Kidney (tissue), 14 donors: Measurements from ENCODE around the gene FLT4. TPM values are rescaled to one million over a fixed set of nuclear protein-coding genes. Genes with fewer than 3 reads are reported as not detected.
"Not testable (repeated sequence)": the region's sequence is repeated elsewhere in the genome, so short reads cannot be mapped to it uniquely, and the experiment has no call there.

Experiments used
- DNase-seq, 5 donors: peaks; one replicate each; pipeline ENCODE4 v3.0.0-alpha.2; 2013 to 2020
- FAIRE-seq: peaks from 2 replicates; lab custom pipeline; 2012; peaks lifted over from hg19 to GRCh38; lab: Jason Lieb, UNC
- H3K27ac ChIP-seq, 2 donors: one replicate each; pipeline ENCODE4 v1.7.0; 2013; ENCODE audit warnings: low read depth in 2 of 2, low read length in 2 of 2, inconsistent platforms in 1 of 2
- H3K27me3 ChIP-seq: one replicate; pipeline ENCODE4 v1.7.1; 2013; ENCODE audit warnings: low read length, inconsistent platforms; ENCODE audit not compliant: control insufficient read depth, insufficient read depth
- H3K36me3 ChIP-seq, 3 donors: one replicate each; pipeline versions ENCODE4 v1.7.0 to v1.7.1; 2013; ENCODE audit warnings: low read length in 3 of 3, control low read depth in 1 of 3, inconsistent platforms in 1 of 3; ENCODE audit not compliant: insufficient read depth in 3 of 3, control insufficient read depth in 2 of 3
- H3K4me1 ChIP-seq, 3 donors: one replicate each; pipeline versions ENCODE4 v1.7.0 to v1.7.1; 2013; ENCODE audit warnings: low read length in 3 of 3, inconsistent platforms in 1 of 3, low read depth in 1 of 3; ENCODE audit not compliant: control insufficient read depth in 2 of 3, insufficient read depth in 2 of 3
- H3K4me3 ChIP-seq, 3 donors: one replicate each; pipeline versions ENCODE4 v1.7.0 to v1.8.1; 2013; ENCODE audit warnings: low read length in 3 of 3, control low read depth in 1 of 3, inconsistent platforms in 1 of 3
- H3K9ac ChIP-seq, 3 donors: one replicate each; pipeline versions ENCODE4 v1.7.0 to v1.7.1; 2013; ENCODE audit warnings: low read length in 3 of 3, control low read depth in 1 of 3, inconsistent platforms in 1 of 3
- H3K9me3 ChIP-seq, 3 donors: one replicate each; pipeline versions ENCODE4 v1.7.0 to v1.7.1; 2013; ENCODE audit warnings: low read length in 3 of 3, control low read depth in 1 of 3, inconsistent platforms in 1 of 3; ENCODE audit not compliant: control insufficient read depth in 2 of 3, insufficient read depth in 1 of 3
- intact Hi-C: fragments of 100-400 bp; cut with DNase I; formaldehyde crosslinking; loops from one replicate; pipeline ENCODE4 v1.11.1; 2022
- polyA plus RNA-seq: library from polyadenylated mRNA; stranded (reverse); fragments of 350-450 nt; fragmentation: Illumina TruSeq; extraction: RNeasy Lipid Tissue Mini Kit (QIAGEN cat#74804); gene quantifications from one replicate; pipeline ENCODE4 v1.2.3, GENCODE V29; 2014; ENCODE audit warnings: low read depth, low replicate concordance; ENCODE audit not compliant: insufficient read depth
- total RNA-seq: library from RNA; stranded (reverse); fragmentation: NEBNext Ultra II Directional; extraction: Animal tissue kit (Norgen Biotek cat#: 25700); gene quantifications from one replicate; pipeline ENCODE4 v1.2.1, GENCODE V29; 2021
- TF ChIP-seq, protein P1 (sequence below): IDR thresholded peaks from 3 replicates; pipeline ENCODE4 v1.5.1; 2012; ENCODE audit warnings: mild to moderate bottlenecking, moderate library complexity, borderline replicate concordance; ENCODE audit not compliant: insufficient read depth; ENCODE audit errors: extremely low read depth
- donor health status: control.
- donor health status: control.
- donor health status: control.
- donor health status: control.
- donor health status: control.
- donor health status: DM: yes; HTN: yes; CAD: no.
- donor health status: Normal renal cell carcinoma (clear cell type).

The FLT4 gene
- total and polyA plus RNA-seq, 2 donors from 2014 or later: 6.9 to 29.4 TPM

DNA sequence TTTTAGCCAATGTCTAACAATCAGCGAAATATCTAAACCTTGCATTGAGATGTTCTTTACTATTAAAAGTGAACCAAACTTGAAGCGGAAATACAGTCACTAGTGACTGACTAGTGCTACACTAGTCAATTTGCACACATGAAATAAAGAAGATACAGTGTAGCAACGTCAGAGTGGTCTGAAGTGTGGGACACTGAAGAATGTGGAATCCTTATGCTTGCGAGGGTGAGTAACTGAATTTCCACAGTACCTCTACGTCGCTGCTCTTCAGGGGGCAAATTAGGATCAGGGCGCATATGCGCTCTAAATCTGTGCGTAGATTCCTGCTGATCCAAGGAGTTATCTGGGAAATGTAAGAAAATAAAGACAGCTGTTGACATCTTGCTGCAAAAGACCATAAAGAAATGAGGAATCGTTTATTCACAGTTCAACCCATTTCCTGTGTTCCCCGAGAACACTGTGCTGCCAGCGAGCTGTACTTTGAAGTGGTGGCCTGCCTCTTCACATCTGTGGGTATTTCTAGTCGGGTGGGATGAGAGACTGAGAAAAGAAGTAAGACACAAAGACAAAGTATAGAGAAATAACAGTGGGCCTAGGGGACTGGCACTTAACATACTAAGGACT is 39.8 kb upstream of the FLT4 start:
- TF ChIP-seq, protein P1, sequence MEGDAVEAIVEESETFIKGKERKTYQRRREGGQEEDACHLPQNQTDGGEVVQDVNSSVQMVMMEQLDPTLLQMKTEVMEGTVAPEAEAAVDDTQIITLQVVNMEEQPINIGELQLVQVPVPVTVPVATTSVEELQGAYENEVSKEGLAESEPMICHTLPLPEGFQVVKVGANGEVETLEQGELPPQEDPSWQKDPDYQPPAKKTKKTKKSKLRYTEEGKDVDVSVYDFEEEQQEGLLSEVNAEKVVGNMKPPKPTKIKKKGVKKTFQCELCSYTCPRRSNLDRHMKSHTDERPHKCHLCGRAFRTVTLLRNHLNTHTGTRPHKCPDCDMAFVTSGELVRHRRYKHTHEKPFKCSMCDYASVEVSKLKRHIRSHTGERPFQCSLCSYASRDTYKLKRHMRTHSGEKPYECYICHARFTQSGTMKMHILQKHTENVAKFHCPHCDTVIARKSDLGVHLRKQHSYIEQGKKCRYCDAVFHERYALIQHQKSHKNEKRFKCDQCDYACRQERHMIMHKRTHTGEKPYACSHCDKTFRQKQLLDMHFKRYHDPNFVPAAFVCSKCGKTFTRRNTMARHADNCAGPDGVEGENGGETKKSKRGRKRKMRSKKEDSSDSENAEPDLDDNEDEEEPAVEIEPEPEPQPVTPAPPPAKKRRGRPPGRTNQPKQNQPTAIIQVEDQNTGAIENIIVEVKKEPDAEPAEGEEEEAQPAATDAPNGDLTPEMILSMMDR: no peak
- H3K9ac ChIP-seq: no peak overlapping the region
- no peak for FAIRE-seq

DNA sequence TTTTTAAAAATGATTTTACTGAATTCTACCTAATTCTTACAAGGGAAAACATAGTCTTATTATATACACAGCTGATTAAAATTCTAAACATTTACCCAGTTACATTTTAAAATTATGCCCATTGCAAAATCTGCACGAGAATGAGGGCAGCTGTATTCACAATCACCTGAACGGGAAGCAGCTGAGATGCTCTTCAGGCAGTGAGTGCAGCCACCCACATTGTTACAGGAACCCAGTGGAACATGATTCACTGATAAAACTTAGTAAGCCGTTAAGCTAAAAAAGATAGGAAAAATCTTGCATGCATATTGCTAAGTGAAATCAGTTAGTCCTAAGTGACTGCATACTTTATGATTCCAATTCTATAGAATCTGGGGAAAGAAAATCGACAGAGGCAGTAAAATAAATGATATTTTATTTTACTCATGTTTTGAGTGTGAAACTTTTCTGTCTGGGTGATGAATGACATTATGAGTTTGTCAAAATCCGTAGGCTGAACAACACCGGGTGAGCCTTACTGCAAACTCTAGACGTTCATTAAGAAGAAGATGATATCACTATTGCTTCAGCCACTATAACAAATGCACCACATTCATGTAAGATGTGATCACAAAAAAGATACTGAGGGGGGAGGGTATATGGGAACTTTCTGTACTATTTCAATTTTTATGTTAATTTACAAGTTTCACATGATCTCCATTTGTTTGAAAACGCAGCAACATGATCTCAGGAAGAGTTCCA is 39.1 kb upstream of the FLT4 start:
- H3K4me3 ChIP-seq: no peak overlapping the region
- no peaks in the 10 kb centered on the region for H3K9me3 ChIP-seq
- intact Hi-C loops: no loop called here
- FAIRE-seq (no peak), DNase-seq (no peak)
- H3K27me3 ChIP-seq: no peaks in the 10 kb centered on the region
- TF ChIP-seq, protein P1: no peak
- H3K9ac ChIP-seq: no peak overlapping the region
- H3K4me1 ChIP-seq: no peaks in the 10 kb centered on the region
- no peak overlapping the region for H3K27ac ChIP-seq
- H3K36me3 ChIP-seq: no peaks in the 10 kb centered on the region

More for the DNA sequence above, 39.8 kb upstream of the FLT4 start:
- Histone ChIP-seq H3K4me1 (no peaks in the 10 kb centered on the region), H3K27ac (no peak overlapping the region), H3K4me3 (no peak overlapping the region), H3K27me3 (no peaks in the 10 kb centered on the region), H3K9me3 (no peaks in the 10 kb centered on the region), H3K36me3 (no peaks in the 10 kb centered on the region)
- no peak for DNase-seq
- intact Hi-C loops: no loop called here

GRCh38 chr5:180686799-180687198 is 37.4 kb upstream of the FLT4 start:
- H3K4me1 ChIP-seq, H3K9ac ChIP-seq, intact Hi-C loops, FAIRE-seq, H3K4me3 ChIP-seq, H3K27ac ChIP-seq, H3K9me3 ChIP-seq, H3K27me3 ChIP-seq, H3K36me3 ChIP-seq, DNase-seq: not testable (repeated sequence)

- intact Hi-C loops: no loop called here
These were observed 35.3 kb upstream of the FLT4 start for GRCh38 chr5:180684623-180685161.

More at GRCh38 chr5:180684623-180685161, 35.3 kb upstream of the FLT4 start:
- Histone ChIP-seq H3K27me3 (no peaks in the 10 kb centered on the region), H3K27ac (no peak overlapping the region), H3K4me3 (no peak overlapping the region), H3K36me3 (no peaks in the 10 kb centered on the region), H3K9me3 (no peaks in the 10 kb centered on the region), H3K4me1 (no peaks in the 10 kb centered on the region), H3K9ac (no peak overlapping the region)
- TF ChIP-seq, protein P1: no peak
- DNase-seq (no peak), FAIRE-seq (no peak)
